Esophagus mucosa (tissue), 1 donor: ENCODE results near the gene F3. TPM values are rescaled to one million over a fixed set of nuclear protein-coding genes. Genes with fewer than 3 reads are reported as not detected.

Source experiments
- ATAC-seq: fragments of 200-7000 bp; cut with Tn5 transposase; one replicate; pipeline ENCODE4 v1.9.1; 2020
- total RNA-seq: library from RNA; stranded (reverse); gene quantifications from one replicate; pipeline ENCODE4 v1.2.4, GENCODE V29; 2023
- donor health status: DM: yes; HTN: yes; CAD: no.

Gene F3
- total RNA-seq, 1 donor from 2014 or later, result 18.4 TPM

- peak; percentile 16 for ATAC-seq
These were observed 14.0 kb downstream of the F3 start for GRCh38 chr1:94527447-94528031.

- no peak for ATAC-seq
These were observed 15.2 kb downstream of the F3 start for GRCh38 chr1:94526152-94526980.

GRCh38 chr1:94524531-94524930 lies 17.0 kb downstream of the F3 start:
- ATAC-seq, result no peak

- ATAC-seq, result no peak
These were observed 19.3 kb downstream of the F3 start for GRCh38 chr1:94522304-94522703.

GRCh38 chr1:94519351-94519750 lies 22.2 kb downstream of the F3 start:
- no peak for ATAC-seq

- no peak for ATAC-seq
These were observed 26.1 kb downstream of the F3 start for GRCh38 chr1:94515296-94515947.

GRCh38 chr1:94514095-94514727 lies 27.3 kb downstream of the F3 start:
- no peak for ATAC-seq

GRCh38 chr1:94512816-94513215 lies 28.7 kb downstream of the F3 start:
- no peak for ATAC-seq

GRCh38 chr1:94504601-94505000 lies 37.0 kb downstream of the F3 start:
- ATAC-seq, result no peak

- ATAC-seq, result no peak
These were observed 38.4 kb downstream of the F3 start for GRCh38 chr1:94503153-94503552.

- ATAC-seq, result no peak
These were observed 39.6 kb downstream of the F3 start for GRCh38 chr1:94501935-94502334.

- no peak for ATAC-seq
These were observed 40.1 kb downstream of the F3 start for GRCh38 chr1:94501426-94501825.

- no peak for ATAC-seq
These were observed 45.3 kb downstream of the F3 start for GRCh38 chr1:94496076-94496755.

- no peak for ATAC-seq
These were observed 51.0 kb downstream of the F3 start for GRCh38 chr1:94490556-94490955.

GRCh38 chr1:94486990-94487389 lies 54.6 kb downstream of the F3 start:
- no peak for ATAC-seq

- ATAC-seq, result peak; percentile 96
These were observed 60.1 kb downstream of the F3 start for GRCh38 chr1:94481473-94481933.

GRCh38 chr1:94479682-94480081 lies 61.9 kb downstream of the F3 start:
- no peak for ATAC-seq

Other genes with a start within 250 kb of the F3 start
- 30.3 TPM for gene ABCD3, start 123.4 kb downstream of the F3 start, total RNA-seq